Smooth muscle cell (in vitro differentiated cells): ENCODE measurements around the gene SPRYD3. TPM values are rescaled to one million over a fixed set of nuclear protein-coding genes. Genes with fewer than 3 reads are reported as not detected.

Experiments used
- DNase-seq: peaks from one replicate; lab custom pipeline; 2025; ENCODE audit not compliant: unreplicated experiment; lab: John Stamatoyannopoulos, UW
- H2AFZ ChIP-seq: fragments of 200-600 bp; sonication (generic); 2 replicates; pipeline ENCODE4 v1.6.0; 2016; ENCODE audit warnings: antibody characterized with exemption, low read depth, mild to moderate bottlenecking
- H3F3A ChIP-seq: fragments of 200-600 bp; sonication (generic); 2 replicates; pipeline ENCODE4 v1.6.0; 2017; ENCODE audit warnings: antibody characterized with exemption, low read depth
- H3K27ac ChIP-seq: fragments of 200-600 bp; sonication (generic); 2 replicates; pipeline ENCODE4 v1.5.1; 2016; ENCODE audit warnings: low read depth, mild to moderate bottlenecking
- H3K27me3 ChIP-seq: fragments of 200-600 bp; sonication (generic); 2 replicates; pipeline ENCODE4 v1.6.1; 2016; ENCODE audit warnings: low read depth, mild to moderate bottlenecking
- H3K36me3 ChIP-seq: fragments of 200-600 bp; sonication (generic); 2 replicates; pipeline ENCODE4 v1.5.1; 2016; ENCODE audit warnings: low read depth
- H3K4me1 ChIP-seq: fragments of 200-600 bp; sonication (generic); 2 replicates; pipeline ENCODE4 v1.5.1; 2016; ENCODE audit warnings: low read depth
- H3K4me2 ChIP-seq: fragments of 200-600 bp; sonication (generic); 2 replicates; pipeline ENCODE4 v1.6.0; 2016; ENCODE audit warnings: mild to moderate bottlenecking
- H3K4me3 ChIP-seq: fragments of 200-600 bp; sonication (generic); 2 replicates; pipeline ENCODE4 v1.5.1; 2016; ENCODE audit warnings: mild to moderate bottlenecking
- H3K79me2 ChIP-seq: fragments of 200-600 bp; sonication (generic); 2 replicates; pipeline ENCODE4 v1.6.0; 2016; ENCODE audit warnings: low read depth, mild to moderate bottlenecking
- H3K9ac ChIP-seq: fragments of 200-600 bp; sonication (generic); 2 replicates; pipeline ENCODE4 v1.6.0; 2016; ENCODE audit warnings: low read depth
- H3K9me3 ChIP-seq: fragments of 200-600 bp; sonication (generic); replicated peaks from 2 replicates; pipeline ENCODE4 v1.5.1; 2016; ENCODE audit warnings: low read depth
- H4K20me1 ChIP-seq: fragments of 200-600 bp; sonication (generic); 2 replicates; pipeline ENCODE4 v1.6.0; 2016; ENCODE audit warnings: low read depth
- CTCF ChIP-seq: fragments of 200-600 bp; sonication (generic); IDR thresholded peaks from 2 replicates; pipeline ENCODE4 v1.5.1; 2017; ENCODE audit warnings: borderline replicate concordance, mild to moderate bottlenecking, antibody characterized with exemption; ENCODE audit not compliant: insufficient read depth, poor library complexity, severe bottlenecking
- WGBS: methylation state at CpG from one replicate; pipeline ENCODE4 v1.1.7; 2016; ENCODE audit warnings: low lambda C conversion rate; 5-methylcytosine and 5-hydroxymethylcytosine counted together
- polyA plus RNA-seq: library from polyadenylated mRNA; unstranded; fragments of >200 nt; fragmentation: Nextera tagmentation; extraction: Ambion mirVana; gene quantifications from 2 replicates; pipeline ENCODE4 v1.2.1, GENCODE V29; 2016
- total RNA-seq: library from RNA; depleted of rRNA; stranded (reverse); fragments of >200 nt; gene quantifications from 2 replicates; pipeline ENCODE4 v1.2.3, GENCODE V29; 2014

Gene SPRYD3
- total and polyA plus RNA-seq, 2 experiments from 2014 or later = 20.2 to 57.1 TPM

- H2AFZ ChIP-seq = no peak overlapping the region
- no peak overlapping the region for H3K4me2 ChIP-seq
- no peak overlapping the region for H3K9ac ChIP-seq
- no peaks in the 10 kb centered on the region for H3K79me2 ChIP-seq
- 94% methylated on average over 16 of the region's 17 CpGs for WGBS
- H3K27me3 ChIP-seq = no peaks in the 10 kb centered on the region
- H3K27ac ChIP-seq = no peak overlapping the region
- no peaks in the 10 kb centered on the region for H3K4me1 ChIP-seq
- no peaks in the 10 kb centered on the region for H3K9me3 ChIP-seq
- DNase-seq = no peak
- no peak for TF ChIP-seq CTCF
- no peak overlapping the region for H3K4me3 ChIP-seq
- H3F3A ChIP-seq = no peaks in the 10 kb centered on the region
- H3K36me3 ChIP-seq = no peaks in the 10 kb centered on the region
- peaks cover 3% of the 10 kb centered on the region for H4K20me1 ChIP-seq
Observed at GRCh38 chr12:53060064-53060720, 19.0 kb downstream of the SPRYD3 start.

GRCh38 chr12:53059434-53060063, 19.6 kb downstream of the SPRYD3 start:
- no peak for TF ChIP-seq CTCF
- Histone ChIP-seq H3K9ac (no peak overlapping the region), H3K4me2 (no peak overlapping the region), H3K4me1 (no peaks in the 10 kb centered on the region), H3K9me3 (no peaks in the 10 kb centered on the region), H3K36me3 (no peaks in the 10 kb centered on the region), H4K20me1 (no peaks in the 10 kb centered on the region), H3K79me2 (no peaks in the 10 kb centered on the region), H3K4me3 (no peak overlapping the region), H2AFZ (no peak overlapping the region), H3K27me3 (no peaks in the 10 kb centered on the region), H3F3A (no peaks in the 10 kb centered on the region), H3K27ac (no peak overlapping the region)
- no peak for DNase-seq
- WGBS = 97% methylated on average over 24 of the region's 24 CpGs

GRCh38 chr12:53058674-53059433, 20.3 kb downstream of the SPRYD3 start:
- no peaks in the 10 kb centered on the region for H3F3A ChIP-seq
- no peak overlapping the region for H3K4me3 ChIP-seq
- H3K27me3 ChIP-seq = no peaks in the 10 kb centered on the region
- H3K9ac ChIP-seq = no peak overlapping the region
- H4K20me1 ChIP-seq = no peaks in the 10 kb centered on the region
- no peak for DNase-seq
- H3K79me2 ChIP-seq = no peaks in the 10 kb centered on the region
- no peaks in the 10 kb centered on the region for H3K9me3 ChIP-seq
- WGBS = 82% methylated on average over 25 of the region's 35 CpGs
- no peak overlapping the region for H2AFZ ChIP-seq
- TF ChIP-seq CTCF = no peak
- H3K27ac ChIP-seq = no peak overlapping the region
- no peaks in the 10 kb centered on the region for H3K36me3 ChIP-seq
- H3K4me2 ChIP-seq = no peak overlapping the region
- no peaks in the 10 kb centered on the region for H3K4me1 ChIP-seq
